HepG2 (cell line): ENCODE data around the gene LCA5.

Source experiments
- BCL3 ChIP-seq: sonication (generic); formaldehyde crosslinking; IDR thresholded peaks from 2 replicates; pipeline ENCODE4 v1.5.1; 2020; ENCODE audit warnings: mild to moderate bottlenecking, missing genetic modification reagents, moderate library complexity
- BHLHE40 ChIP-seq: IDR thresholded peaks from 2 replicates; pipeline ENCODE4 v1.6.1; 2011; ENCODE audit warnings: low read length, improper control_type of control experiment
- CTCF ChIP-seq: sonication (generic); formaldehyde crosslinking; IDR thresholded peaks from 2 replicates; pipeline ENCODE4 v1.5.0; 2020; ENCODE audit warnings: mild to moderate bottlenecking, missing genetic modification reagents, moderate library complexity
- DDIT3 ChIP-seq: sonication (generic); formaldehyde crosslinking; IDR thresholded peaks from 2 replicates; pipeline ENCODE4 v1.4.0; 2020; ENCODE audit warnings: mild to moderate bottlenecking, missing genetic modification reagents
- FOXM1 ChIP-seq: sonication (generic); formaldehyde crosslinking; IDR thresholded peaks from 2 replicates; pipeline ENCODE4 v1.5.0; 2020; ENCODE audit warnings: missing genetic modification reagents
- HNF4G ChIP-seq, 2 experiments: sonication (generic) in 1 of 2; formaldehyde crosslinking in 1 of 2; IDR thresholded peaks; 2 replicates each; pipeline versions ENCODE4 v1.4.0 to v1.6.1; 2011 to 2020; ENCODE audit warnings: borderline replicate concordance in 2 of 2, low read depth in 2 of 2, mild to moderate bottlenecking in 2 of 2, low read length in 1 of 2, missing genetic modification reagents in 1 of 2, moderate library complexity in 1 of 2
- KDM1A ChIP-seq: IDR thresholded peaks from 2 replicates; pipeline ENCODE4 v1.6.1; 2016; ENCODE audit warnings: missing compliant biosample characterization
- NCOA2 ChIP-seq: sonication (generic); formaldehyde crosslinking; IDR thresholded peaks from 2 replicates; pipeline ENCODE4 v1.8.0; 2022; ENCODE audit warnings: inconsistent platforms
- RBM22 ChIP-seq: fragments of 200-400 bp; formaldehyde crosslinking; optimal IDR thresholded peaks from 2 replicates; pipeline ENCODE3; 2017; ENCODE audit warnings: mild to moderate bottlenecking, low read length, moderate library complexity
- REPIN1 ChIP-seq: sonication (generic); formaldehyde crosslinking; IDR thresholded peaks from 2 replicates; pipeline ENCODE4 v1.8.0; 2022; ENCODE audit warnings: missing genetic modification reagents, low read depth, mild to moderate bottlenecking, borderline replicate concordance
- ZNF704 ChIP-seq: sonication (generic); formaldehyde crosslinking; IDR thresholded peaks from 2 replicates; pipeline ENCODE4 v1.8.1; 2023; ENCODE audit warnings: mild to moderate bottlenecking, inconsistent platforms, moderate library complexity, missing genetic modification reagents, borderline replicate concordance

GRCh38 chr6:79440598-79440997, 96.6 kb downstream of the LCA5 start:
- no peak for TF ChIP-seq ZNF704 (CRISPR knock-in tag)
- no peak for TF ChIP-seq FOXM1
- no peak for TF ChIP-seq BHLHE40
- TF ChIP-seq BCL3: no peak
- TF ChIP-seq DDIT3: no peak
- no peak for TF ChIP-seq REPIN1 (CRISPR knock-in tag)
- TF ChIP-seq NCOA2 (CRISPR knock-in tag): no peak
- TF ChIP-seq HNF4G (IDR thresholded peaks at IDR 0.05; ENCODE audit: borderline replicate concordance, low read depth, low read length): no peak
- no peak for TF ChIP-seq HNF4G (CRISPR knock-in tag; IDR thresholded peaks at IDR 0.05; ENCODE audit: borderline replicate concordance, low read depth)
- no peak for TF ChIP-seq CTCF (CRISPR knock-in tag)
- no peak for TF ChIP-seq RBM22
- no peak for TF ChIP-seq KDM1A
